Small intestine (tissue), 7 donors: ENCODE results near the gene LINGO3. TPM values are rescaled to one million over a fixed set of nuclear protein-coding genes. Genes with fewer than 3 reads are reported as not detected.

Experiments used
- DNase-seq, 2 donors: peaks; one replicate each; pipeline versions ENCODE4 v3.0.0 to v3.0.0-alpha.2; 2013
- FAIRE-seq: peaks from 2 replicates; lab custom pipeline; 2012; peaks lifted over from hg19 to GRCh38; lab: Jason Lieb, UNC
- H3K27ac ChIP-seq, 3 donors: one replicate each; pipeline ENCODE4 v1.5.1; 2013; ENCODE audit warnings: low read length in 2 of 3, mild to moderate bottlenecking in 2 of 3, control low read depth in 1 of 3, inconsistent platforms in 1 of 3, low read depth in 1 of 3, moderate library complexity in 1 of 3
- H3K27me3 ChIP-seq, 3 donors: one replicate each; pipeline ENCODE4 v1.6.1; 2013; ENCODE audit warnings: low read length in 3 of 3, inconsistent platforms in 1 of 3; ENCODE audit not compliant: control insufficient read depth in 3 of 3, insufficient read depth in 3 of 3
- H3K36me3 ChIP-seq, 3 donors: one replicate each; pipeline ENCODE4 v1.6.1; 2013; ENCODE audit warnings: low read length in 3 of 3, inconsistent platforms in 1 of 3, low read depth in 1 of 3, mild to moderate bottlenecking in 1 of 3, moderate library complexity in 1 of 3; ENCODE audit not compliant: control insufficient read depth in 3 of 3, insufficient read depth in 2 of 3
- H3K4me1 ChIP-seq, 3 donors: one replicate each; pipeline ENCODE4 v1.6.1; 2013; ENCODE audit warnings: low read length in 2 of 3, inconsistent platforms in 1 of 3, low read depth in 1 of 3, mild to moderate bottlenecking in 1 of 3, moderate library complexity in 1 of 3; ENCODE audit not compliant: control insufficient read depth in 3 of 3, insufficient read depth in 2 of 3
- H3K4me3 ChIP-seq, 3 donors: one replicate each; pipeline ENCODE4 v1.5.1; 2013; ENCODE audit warnings: low read length in 3 of 3, control low read depth in 1 of 3, inconsistent platforms in 1 of 3, low read depth in 1 of 3, mild to moderate bottlenecking in 1 of 3, moderate library complexity in 1 of 3
- H3K9me3 ChIP-seq, 2 donors: one replicate each; pipeline ENCODE4 v1.6.1; 2013; ENCODE audit warnings: low read depth in 1 of 2, low read length in 1 of 2; ENCODE audit not compliant: control insufficient read depth in 2 of 2, insufficient read depth in 1 of 2
- WGBS, 3 donors: extraction: QIAGEN DNeasy Blood & Tissue Kit; methylation state at CpG; one replicate each; pipeline ENCODE4 v1.1.7; 2013; 5-methylcytosine and 5-hydroxymethylcytosine counted together
- polyA plus RNA-seq, 4 donors: library from polyadenylated mRNA; stranded (reverse) in 3 of 4; unstranded in 1 of 4; fragments of 200-250 nt in 3 of 4; fragments of 120-200 nt in 1 of 4; gene quantifications; one replicate each; pipeline versions ENCODE4 v1.2.1 to v1.2.3, GENCODE V29; 2013
- donor health status: healthy with polysubstance abuse.
- donor health status: control.
- donor health status: control.
- donor health status: Bipolar disorder and iron deficiency.
- donor health status: healthy.

LINGO3 gene
- polyA plus RNA-seq, 4 donors, result 0.13 to 0.56 TPM; not detected in 2

DNA sequence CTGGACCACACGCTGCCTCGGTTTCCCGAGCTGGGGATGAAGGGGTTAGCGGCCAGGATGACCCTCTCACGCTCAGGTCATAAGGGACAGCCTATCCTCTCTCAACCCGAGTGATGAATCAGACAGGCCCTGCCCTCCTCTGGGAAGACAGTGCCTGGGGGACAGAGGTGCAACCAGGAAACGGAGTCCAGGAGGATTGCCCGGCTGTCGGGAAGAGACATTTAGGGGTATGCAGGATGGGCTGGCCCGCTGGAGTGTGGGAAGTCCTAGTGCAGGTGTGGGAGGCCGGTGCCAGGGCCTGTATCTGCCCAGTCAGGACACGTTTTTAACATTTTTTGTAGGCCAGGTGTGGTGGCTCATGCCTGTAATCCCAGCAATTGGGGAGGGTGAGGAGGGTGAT, 12.1 kb upstream of the LINGO3 start:
- Histone ChIP-seq H3K36me3 (peaks cover 0 to 50% (median 13%) of the 10 kb centered on the region in 3 donors), H3K27me3 (no peaks in the 10 kb centered on the region), H3K9me3 (peaks cover 0 to 9% of the 10 kb centered on the region in 2 donors), H3K27ac (no peak overlapping the region), H3K4me3 (no peak overlapping the region), H3K4me1 (no peaks in the 10 kb centered on the region)
- DNase-seq, result no peak
- FAIRE-seq, result no peak
- WGBS, 3 donors, result 73 to 78% (median 78%) methylated on average over 12 of the region's 12 CpGs

- H3K27ac ChIP-seq, result no peak overlapping the region
- 91 to 93% (median 92%) methylated on average over 19 to 20 of the region's 20 CpGs for WGBS, 3 donors
- DNase-seq, result no peak
These were observed 11.6 kb upstream of the LINGO3 start for GRCh38 chr19:2319551-2319950.

DNA sequence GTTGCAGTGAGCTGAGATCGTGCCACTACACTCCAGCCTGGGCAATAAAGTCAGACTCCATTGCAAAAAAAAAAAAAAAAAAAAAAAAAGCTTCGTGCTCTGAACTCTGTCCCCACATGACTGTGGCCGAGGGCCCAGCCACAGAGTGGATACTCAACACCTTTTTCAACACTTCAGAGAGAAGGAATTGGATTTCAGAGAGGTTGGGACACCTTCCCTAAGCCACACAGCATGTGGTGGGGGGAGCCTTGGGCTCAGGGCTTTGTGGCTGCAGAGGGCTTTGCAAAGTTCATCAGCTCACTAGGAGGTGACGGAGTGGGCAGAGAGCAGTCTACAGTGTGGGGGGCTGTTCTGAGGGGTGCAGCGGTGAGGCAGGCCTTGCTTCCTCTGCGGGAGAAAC, 11.0 kb upstream of the LINGO3 start:
- DNase-seq (no peak), FAIRE-seq (no peak)
- Histone ChIP-seq H3K27ac (no peak overlapping the region), H3K9me3 (peaks cover 0 to 16% of the 10 kb centered on the region in 2 donors), H3K27me3 (peaks cover 0 to 1% (median 0%) of the 10 kb centered on the region in 3 donors), H3K4me3 (no peak overlapping the region), H3K36me3 (peaks cover 0 to 39% (median 11%) of the 10 kb centered on the region in 3 donors), H3K4me1 (no peaks in the 10 kb centered on the region)
- WGBS, 3 donors, result 48 to 79% (median 73%) methylated on average over 6 of the region's 6 CpGs

More at GRCh38 chr19:2319551-2319950, 11.6 kb upstream of the LINGO3 start:
- H3K4me1 ChIP-seq, result no peaks in the 10 kb centered on the region
- H3K36me3 ChIP-seq, result peaks cover 0 to 45% (median 13%) of the 10 kb centered on the region in 3 donors
- no peak for FAIRE-seq
- H3K27me3 ChIP-seq, result peaks cover 0 to 1% (median 0%) of the 10 kb centered on the region in 3 donors
- no peak overlapping the region for H3K4me3 ChIP-seq
- peaks cover 0 to 14% of the 10 kb centered on the region in 2 donors for H3K9me3 ChIP-seq

DNA sequence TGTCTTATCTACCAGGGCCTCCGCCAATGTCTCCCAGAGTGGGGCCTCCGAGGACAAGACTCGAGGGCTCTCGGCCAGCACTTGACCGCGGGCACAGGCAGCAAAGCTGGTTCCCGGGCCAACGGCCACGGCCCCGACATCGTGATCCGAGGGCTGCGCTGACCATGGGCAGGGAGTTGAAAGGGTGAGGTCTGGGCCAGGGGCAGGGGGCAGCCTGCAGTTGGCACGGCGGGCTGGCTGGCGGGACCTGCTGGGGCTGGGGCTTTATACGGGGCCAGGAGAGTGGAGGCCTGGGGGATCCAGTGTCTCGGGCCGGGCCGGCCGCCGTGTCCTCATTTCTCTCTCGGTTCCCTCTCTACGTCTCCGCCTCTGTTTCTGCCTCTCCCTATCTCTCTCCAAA, 9.8 kb upstream of the LINGO3 start:
- H3K4me1 ChIP-seq, result no peaks in the 10 kb centered on the region
- H3K27ac ChIP-seq, result no peak overlapping the region
- H3K4me3 ChIP-seq, result no peak overlapping the region
- peaks cover 0 to 16% of the 10 kb centered on the region in 2 donors for H3K9me3 ChIP-seq
- FAIRE-seq (no peak), DNase-seq (no peak)
- peaks cover 0 to 27% (median 5%) of the 10 kb centered on the region in 3 donors for H3K36me3 ChIP-seq
- 84 to 94% (median 84%) methylated on average over 24 to 25 of the region's 25 CpGs for WGBS, 3 donors
- H3K27me3 ChIP-seq, result peaks cover 0 to 7% (median 1%) of the 10 kb centered on the region in 3 donors

GRCh38 chr19:2317300-2317699, 9.3 kb upstream of the LINGO3 start:
- H3K36me3 ChIP-seq, result peaks cover 0 to 23% (median 3%) of the 10 kb centered on the region in 3 donors
- H3K4me1 ChIP-seq, result no peaks in the 10 kb centered on the region
- H3K9me3 ChIP-seq, result peaks cover 0 to 16% of the 10 kb centered on the region in 2 donors
- peaks cover 0 to 12% (median 5%) of the 10 kb centered on the region in 3 donors for H3K27me3 ChIP-seq
- FAIRE-seq (no peak), DNase-seq (no peak)
- no peak overlapping the region for H3K4me3 ChIP-seq
- WGBS, 3 donors, result 89 to 94% (median 93%) methylated on average over 13 of the region's 13 CpGs
- H3K27ac ChIP-seq, result no peak overlapping the region

DNA sequence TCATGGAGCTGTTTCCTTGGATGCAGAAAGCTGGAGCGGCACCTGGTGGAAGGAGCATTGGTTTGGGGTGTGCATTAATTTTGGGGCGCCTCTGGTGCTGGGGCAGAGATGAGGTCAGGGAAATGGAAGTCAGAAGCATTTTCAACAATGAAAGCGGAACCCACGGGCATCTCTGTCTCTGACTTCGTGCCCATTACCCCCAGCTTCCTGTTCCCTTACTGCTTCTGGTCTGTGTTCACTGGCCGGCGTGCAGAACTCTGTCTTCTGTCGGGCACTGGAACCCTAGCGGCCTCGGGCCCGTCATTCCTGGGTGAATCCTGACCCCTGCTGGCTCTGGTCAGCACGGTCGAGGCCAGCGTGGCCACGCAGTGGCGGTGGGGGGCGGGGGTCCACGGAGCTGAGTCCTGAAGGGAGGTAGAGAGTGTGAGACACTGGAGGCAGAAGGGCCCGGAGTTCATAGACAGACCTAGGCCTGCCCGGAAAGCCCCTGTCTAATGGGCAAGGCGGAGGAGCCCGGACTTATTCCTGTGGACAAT, 7.9 kb upstream of the LINGO3 start:
- no peak overlapping the region for H3K27ac ChIP-seq
- H3K27me3 ChIP-seq, result peaks cover 0 to 15% (median 6%) of the 10 kb centered on the region in 3 donors
- FAIRE-seq, result no peak
- 35 to 49% (median 45%) methylated on average over 22 of the region's 22 CpGs for WGBS, 3 donors
- H3K4me1 ChIP-seq, result no peaks in the 10 kb centered on the region
- peak; percentile 45 to 61 for DNase-seq
- no peak overlapping the region for H3K4me3 ChIP-seq
- H3K9me3 ChIP-seq, result peaks cover 0 to 16% of the 10 kb centered on the region in 2 donors
- H3K36me3 ChIP-seq, result peaks cover 0 to 10% (median 0%) of the 10 kb centered on the region in 3 donors

GRCh38 chr19:2315121-2315817, 7.3 kb upstream of the LINGO3 start:
- 83 to 88% (median 84%) methylated on average over 7 of the region's 7 CpGs for WGBS, 3 donors
- Histone ChIP-seq H3K36me3 (peaks cover 0 to 8% (median 0%) of the 10 kb centered on the region in 3 donors), H3K27me3 (peaks cover 0 to 18% (median 6%) of the 10 kb centered on the region in 3 donors), H3K4me1 (no peaks in the 10 kb centered on the region), H3K9me3 (peaks cover 0 to 16% of the 10 kb centered on the region in 2 donors), H3K4me3 (no peak overlapping the region), H3K27ac (no peak overlapping the region)
- DNase-seq (no peak), FAIRE-seq (no peak)

DNA sequence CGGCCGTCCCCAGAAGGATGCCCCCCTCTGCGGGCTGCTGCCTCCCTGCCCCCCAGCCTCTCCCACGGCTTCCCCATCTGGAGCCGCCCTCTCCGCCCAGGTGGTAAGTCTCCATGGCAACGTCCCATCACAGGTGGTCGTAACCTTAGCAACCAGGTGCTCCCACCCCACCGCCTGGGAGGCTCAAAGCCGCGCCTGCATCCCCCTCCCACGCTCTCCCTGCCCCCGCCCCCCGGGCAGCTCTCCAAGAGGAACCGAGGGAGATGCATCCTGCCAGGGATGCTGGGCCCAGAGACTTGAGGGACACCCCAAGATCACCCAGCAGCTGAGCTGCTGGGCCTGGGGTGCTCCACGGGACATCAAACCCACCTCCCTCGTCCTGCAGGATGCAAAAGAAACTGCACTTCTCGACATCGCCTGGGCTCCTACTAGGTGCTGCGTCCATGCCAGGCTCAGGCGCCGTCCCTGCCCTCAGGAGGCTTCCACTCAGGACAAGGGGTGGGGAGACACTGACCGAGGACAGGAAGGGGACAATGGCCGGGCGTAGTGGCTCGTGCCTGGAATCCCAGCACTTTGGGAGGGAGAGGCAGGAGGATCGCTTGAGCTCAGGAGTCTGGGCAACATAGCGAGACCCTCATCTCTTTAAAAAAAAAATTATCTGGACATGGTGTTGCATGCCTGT, 5.0 kb upstream of the LINGO3 start:
- Histone ChIP-seq H3K4me1 (peaks cover 0 to 4% (median 0%) of the 10 kb centered on the region in 3 donors), H3K27me3 (peaks cover 0 to 39% (median 9%) of the 10 kb centered on the region in 3 donors), H3K27ac (no peak overlapping the region), H3K4me3 (no peak overlapping the region), H3K36me3 (no peaks in the 10 kb centered on the region), H3K9me3 (peaks cover 0 to 16% of the 10 kb centered on the region in 2 donors)
- DNase-seq (no peak), FAIRE-seq (no peak)
- WGBS, 3 donors, result 34 to 43% (median 40%) methylated on average over 23 to 28 of the region's 28 CpGs
